GM20000 (cell line): ENCODE measurements around the gene GPHA2.

ENCODE experiments used
- DNase-seq: peaks from one replicate; pipeline ENCODE4 v3.0.0; 2012; ENCODE audit warnings: low spot score
- CTCF ChIP-seq: IDR thresholded peaks from 2 replicates; pipeline ENCODE4 v1.5.1; 2012; ENCODE audit warnings: mild to moderate bottlenecking, control low read depth; ENCODE audit errors: extremely low read depth, missing control alignments

The GPHA2 gene

DNA sequence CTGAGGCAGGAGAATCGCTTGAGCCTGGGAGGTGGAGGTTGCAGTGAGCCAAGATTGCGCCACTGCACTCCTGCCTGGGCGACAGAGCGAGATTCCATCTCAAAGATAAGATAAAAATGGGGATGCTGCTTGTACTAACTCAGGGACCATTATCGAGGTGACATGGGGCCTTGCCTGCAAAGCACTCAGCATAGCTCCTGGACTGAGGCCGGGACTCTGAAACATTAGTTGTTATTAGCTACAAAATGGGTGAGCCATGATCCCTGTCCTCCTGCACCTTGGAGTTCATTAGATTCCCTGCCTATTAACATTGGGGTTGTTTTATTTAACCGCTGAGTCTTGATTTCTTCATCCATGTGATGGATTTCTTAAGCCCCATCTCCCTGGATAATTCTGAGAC, 6.1 kb downstream of the GPHA2 start:
- no peak for TF ChIP-seq CTCF
- DNase-seq = no peak

DNA sequence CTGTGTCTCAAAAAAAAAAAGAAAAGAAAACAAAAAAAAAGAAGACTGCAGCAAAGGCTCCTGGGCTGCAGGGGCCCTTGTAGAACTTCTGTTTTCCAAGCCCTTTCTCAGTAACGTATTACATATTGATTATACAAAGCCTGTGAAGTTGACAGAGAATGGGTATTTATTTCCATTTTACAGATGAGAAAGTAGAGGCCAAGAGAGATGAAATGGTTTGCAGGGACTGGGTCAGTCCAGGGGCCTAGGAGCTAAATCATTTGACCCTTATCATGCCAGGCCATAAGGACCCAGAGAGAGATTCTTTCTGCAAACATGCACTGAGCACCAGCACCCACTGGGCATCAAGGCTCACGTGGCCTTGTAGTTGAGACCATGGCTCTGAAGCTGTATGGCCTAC, 6.7 kb downstream of the GPHA2 start:
- TF ChIP-seq CTCF = no peak
- no peak for DNase-seq

DNA sequence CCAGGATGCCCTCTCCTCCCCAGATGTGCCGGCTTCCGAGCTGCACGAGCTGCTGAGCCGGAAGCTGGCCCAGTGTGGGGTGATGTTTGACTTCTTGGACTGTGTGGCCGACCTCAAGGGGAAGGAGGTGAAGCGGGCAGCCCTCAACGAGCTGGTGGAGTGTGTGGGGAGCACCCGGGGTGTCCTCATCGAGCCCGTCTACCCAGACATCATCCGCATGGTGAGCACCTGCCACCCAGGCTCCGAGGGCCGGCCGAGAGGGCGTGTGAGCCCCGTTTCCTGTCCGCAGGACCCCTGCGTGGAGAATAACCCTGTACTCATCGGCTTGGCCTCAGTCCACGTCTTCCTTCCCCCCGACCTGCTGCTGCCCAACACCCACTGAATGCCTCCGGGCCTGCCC, 9.0 kb downstream of the GPHA2 start:
- no peak for DNase-seq
- TF ChIP-seq CTCF = no peak

GRCh38 chr11:64925536-64926436, 9.9 kb downstream of the GPHA2 start:
- TF ChIP-seq CTCF = no peak
- DNase-seq = no peak

DNA sequence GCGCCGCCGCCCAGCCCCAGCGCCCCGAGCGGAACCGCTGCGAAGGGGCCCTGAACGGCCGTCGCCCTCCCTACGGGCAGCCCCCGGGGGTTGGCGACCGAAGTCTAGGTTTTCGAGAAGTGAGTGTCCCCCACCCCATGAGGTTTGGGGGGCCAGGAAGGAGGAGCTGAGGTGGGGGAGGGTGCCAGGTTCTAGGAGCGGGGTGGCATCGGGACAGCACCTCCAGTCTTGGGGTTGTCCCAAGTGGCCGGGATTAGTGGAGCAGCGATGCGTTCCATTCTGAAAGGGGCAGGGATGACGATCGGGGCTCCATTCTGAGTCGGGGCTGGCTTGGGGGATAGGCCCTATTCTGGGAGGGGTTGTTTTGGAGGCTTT, 10.8 kb downstream of the GPHA2 start:
- no peak for TF ChIP-seq CTCF
- peak; percentile 63 for DNase-seq

- peak; percentile 98 for DNase-seq
- TF ChIP-seq CTCF = no peak
Observed at GRCh38 chr11:64923944-64924909, 11.5 kb downstream of the GPHA2 start, which contains the start of gene PPP2R5B. Gene PPP2R5B, plus strand, starts transcription at chr11:64924689. Its CDS starts 1,046 bp downstream, at chr11:64925735.

GRCh38 chr11:64923151-64923661, 12.5 kb downstream of the GPHA2 start:
- no peak for DNase-seq
- TF ChIP-seq CTCF = no peak
